Measurements from ENCODE around the gene MACC1.
"Not testable (repeated sequence)": the region's sequence is repeated elsewhere in the genome, so short reads cannot be mapped to it uniquely, and the experiment has no call there.

The MACC1 gene

GRCh38 chr7:20170633-20171032 lies 46.6 kb downstream of the MACC1 start:
- no peak for DNase-seq

- DNase-seq = no peak
Measured at GRCh38 chr7:20165146-20165510, 52.1 kb downstream of the MACC1 start.

GRCh38 chr7:20164425-20165145 lies 52.6 kb downstream of the MACC1 start:
- DNase-seq = no peak

- no peak for DNase-seq
Measured at GRCh38 chr7:20162665-20163064, 54.5 kb downstream of the MACC1 start.

- DNase-seq = no peak
Measured at GRCh38 chr7:20159226-20159747, 57.9 kb downstream of the MACC1 start.

- DNase-seq = peak; percentile 14
Measured at GRCh38 chr7:20158684-20159083, 58.5 kb downstream of the MACC1 start.

GRCh38 chr7:20157456-20157855 lies 59.7 kb downstream of the MACC1 start:
- DNase-seq = no peak

- DNase-seq = no peak
Measured at GRCh38 chr7:20153999-20154398, 63.2 kb downstream of the MACC1 start.

- no peak for DNase-seq
Measured at GRCh38 chr7:20153567-20153966, 63.6 kb downstream of the MACC1 start.

GRCh38 chr7:20152511-20152910 lies 64.7 kb downstream of the MACC1 start:
- DNase-seq = no peak

GRCh38 chr7:20151708-20152456 lies 65.3 kb downstream of the MACC1 start:
- no peak for DNase-seq

GRCh38 chr7:20146451-20146850 lies 70.7 kb downstream of the MACC1 start:
- DNase-seq = peak; percentile 32

- DNase-seq = no peak
Measured at GRCh38 chr7:20144801-20145200, 72.4 kb downstream of the MACC1 start.

GRCh38 chr7:20141666-20142065 lies 75.5 kb downstream of the MACC1 start:
- peak; percentile 12 for DNase-seq

- DNase-seq = no peak
Measured at GRCh38 chr7:20141002-20141345, 76.2 kb downstream of the MACC1 start.

- no peak for DNase-seq
Measured at GRCh38 chr7:20140291-20141001, 76.7 kb downstream of the MACC1 start.

- no peak for DNase-seq
Measured at GRCh38 chr7:20136647-20137046, 80.5 kb downstream of the MACC1 start.

- DNase-seq = no peak
Measured at GRCh38 chr7:20133803-20134202, 83.4 kb downstream of the MACC1 start.

GRCh38 chr7:20132585-20132984 lies 84.6 kb downstream of the MACC1 start:
- DNase-seq = no peak

- DNase-seq = no peak
Measured at GRCh38 chr7:20131776-20132175, 85.4 kb downstream of the MACC1 start.

- no peak for DNase-seq
Measured at GRCh38 chr7:20129920-20130319, 87.3 kb downstream of the MACC1 start.

GRCh38 chr7:20128001-20128400 lies 89.2 kb downstream of the MACC1 start:
- no peak for DNase-seq

- DNase-seq = not testable (repeated sequence)
Measured at GRCh38 chr7:20126060-20126459, 91.1 kb downstream of the MACC1 start.

All from fibroblast of skin of back (primary cell).